HepG2 (cell line): Measurements from ENCODE around the gene ADCY1. TPM values are rescaled to one million over a fixed set of nuclear protein-coding genes. Genes with fewer than 3 reads are reported as not detected.

Experiments
- ATF1 ChIP-seq: IDR thresholded peaks from 2 replicates; pipeline ENCODE4 v1.6.1; 2016; ENCODE audit warnings: mild to moderate bottlenecking, control low read depth
- GABPB1 ChIP-seq: IDR thresholded peaks from 2 replicates; pipeline ENCODE4 v1.6.1; 2016; ENCODE audit warnings: mild to moderate bottlenecking, missing genetic modification reagents, moderate library complexity, missing compliant biosample characterization
- HNRNPLL ChIP-seq: fragments of 200-400 bp; formaldehyde crosslinking; IDR thresholded peaks from 2 replicates; pipeline ENCODE4 v1.6.1; 2017; ENCODE audit warnings: mild to moderate bottlenecking, low read depth, low read length; ENCODE audit not compliant: poor library complexity, severe bottlenecking
- KDM4B ChIP-seq: sonication (generic); formaldehyde crosslinking; IDR thresholded peaks from 2 replicates; pipeline ENCODE4 v1.4.0; 2020; ENCODE audit warnings: missing genetic modification reagents
- KDM5A ChIP-seq: fragments of 200-600 bp; sonication (generic); IDR thresholded peaks from 2 replicates; pipeline ENCODE4 v1.7.0; 2018; ENCODE audit warnings: antibody characterized with exemption, mild to moderate bottlenecking, low read length, borderline replicate concordance
- MYC ChIP-seq: sonication (generic); formaldehyde crosslinking; IDR thresholded peaks from 2 replicates; pipeline ENCODE4 v1.9.0; 2021; ENCODE audit warnings: missing genetic modification reagents, borderline replicate concordance
- PHF21A ChIP-seq: sonication (generic); formaldehyde crosslinking; IDR thresholded peaks from 2 replicates; pipeline ENCODE4 v1.5.0; 2020; ENCODE audit warnings: mild to moderate bottlenecking, missing genetic modification reagents
- RAD21 ChIP-seq: fragments of 450-650 bp; formaldehyde crosslinking; IDR thresholded peaks from 2 replicates; pipeline ENCODE4 v1.5.0; 2020; ENCODE audit warnings: mild to moderate bottlenecking
- TBX2 ChIP-seq: sonication (generic); formaldehyde crosslinking; IDR thresholded peaks from 2 replicates; pipeline ENCODE4 v1.5.0; 2020; ENCODE audit warnings: missing genetic modification reagents, mild to moderate bottlenecking, borderline replicate concordance
- ZNF138 ChIP-seq: sonication (generic); formaldehyde crosslinking; IDR thresholded peaks from 2 replicates; pipeline ENCODE4 v1.5.0; 2020; ENCODE audit warnings: mild to moderate bottlenecking, low read depth, missing genetic modification reagents
- ZNF441 ChIP-seq: sonication (generic); formaldehyde crosslinking; IDR thresholded peaks from 2 replicates; pipeline ENCODE4 v1.7.0; 2021; ENCODE audit warnings: missing genetic modification reagents, borderline replicate concordance
- polyA plus RNA-seq, 8 experiments: library from polyadenylated mRNA; depleted of rRNA in 3 of 8; stranded (reverse) in 7 of 8; unstranded in 1 of 8; fragments of >200 nt; fragmentation: Illumina TruSeq in 4 of 8; extraction: Trizol in 4 of 8; gene quantifications; 2 replicates each; pipeline versions ENCODE4 v1.2.1 to v1.2.3, GENCODE V29; 2011 to 2016; ENCODE audit warnings: low read depth in 4 of 8, missing spikeins in 1 of 8, mixed read lengths in 1 of 8; ENCODE audit not compliant: insufficient read depth in 1 of 8
- total RNA-seq, 5 experiments: library from RNA; depleted of rRNA; stranded (reverse); fragments of >200 nt; fragmentation: Illumina TruSeq; extraction: Trizol; gene quantifications; 2 replicates each; pipeline ENCODE4 v1.2.3, GENCODE V29; 2016; ENCODE audit warnings: low read depth in 1 of 5
- TF ChIP-seq, protein P1 (sequence below): fragments of 450-650 bp; IDR thresholded peaks from 2 replicates; pipeline ENCODE4 v1.6.1; 2016
- TF ChIP-seq, protein P2 (sequence below): sonication (generic); formaldehyde crosslinking; IDR thresholded peaks from 2 replicates; pipeline ENCODE4 v1.4.0; 2020; ENCODE audit warnings: missing genetic modification reagents, borderline replicate concordance
- TF ChIP-seq, protein P3 (sequence below): sonication (generic); formaldehyde crosslinking; IDR thresholded peaks from 2 replicates; pipeline ENCODE4 v1.4.0; 2020; ENCODE audit warnings: missing genetic modification reagents
- TF ChIP-seq, protein P4 (sequence below): IDR thresholded peaks from 2 replicates; pipeline ENCODE4 v1.6.1; 2016; ENCODE audit warnings: missing genetic modification reagents, missing compliant biosample characterization
- TF ChIP-seq, protein P5 (sequence below): conservative IDR thresholded peaks from 2 replicates; pipeline ENCODE4 v1.6.1; 2018; ENCODE audit warnings: missing genetic modification reagents

ADCY1 gene
- total and polyA plus RNA-seq, 2 of the 13 experiments (the other 11 are each of a cell fraction or from before 2014, with no cell fraction given), result 0.80 to 1.2 TPM

DNA sequence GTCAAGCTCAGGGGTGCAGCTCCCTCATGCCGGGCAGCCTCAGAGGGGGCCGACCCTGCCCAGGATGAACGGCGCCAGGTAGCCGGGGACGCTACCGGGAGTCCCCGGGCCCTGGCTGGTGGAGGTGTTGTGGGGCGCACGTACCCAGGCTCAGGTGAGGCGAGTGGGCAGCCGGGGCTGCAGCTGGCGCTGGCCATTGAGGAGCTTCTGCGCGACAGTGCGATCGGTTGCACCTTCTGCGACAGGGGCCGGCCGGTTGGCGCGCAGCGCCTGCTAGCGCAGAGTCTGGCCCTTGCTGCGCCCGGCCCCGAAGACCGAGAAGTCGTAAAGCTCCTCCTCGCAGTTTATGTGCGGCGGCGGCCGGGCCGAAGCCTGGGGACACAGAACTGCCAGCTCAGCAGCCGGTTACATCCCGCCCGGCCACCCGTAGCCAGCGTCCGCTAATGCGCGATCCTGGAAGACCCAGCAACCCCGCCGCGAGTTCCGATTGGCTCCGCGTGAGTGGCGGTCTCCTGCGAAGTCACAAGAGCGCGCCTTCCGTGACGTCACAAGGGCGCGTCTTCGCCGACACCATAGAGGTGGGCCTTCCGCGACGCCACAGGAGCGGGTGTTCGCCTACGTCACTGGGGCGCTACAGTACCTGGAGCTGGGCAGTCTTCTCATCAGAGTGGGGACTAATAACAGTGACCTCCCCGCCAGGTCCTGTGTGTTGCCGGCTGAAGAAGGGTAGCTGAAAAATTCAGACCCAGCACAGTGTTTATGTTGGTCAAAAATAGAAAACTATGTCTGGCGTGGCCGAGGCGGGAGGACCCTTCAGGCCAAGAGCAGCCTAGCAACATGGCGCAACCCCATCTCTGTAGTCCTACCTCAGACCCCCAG lies 194.6 kb downstream of the ADCY1 start (continued):
- TF ChIP-seq, protein P1, sequence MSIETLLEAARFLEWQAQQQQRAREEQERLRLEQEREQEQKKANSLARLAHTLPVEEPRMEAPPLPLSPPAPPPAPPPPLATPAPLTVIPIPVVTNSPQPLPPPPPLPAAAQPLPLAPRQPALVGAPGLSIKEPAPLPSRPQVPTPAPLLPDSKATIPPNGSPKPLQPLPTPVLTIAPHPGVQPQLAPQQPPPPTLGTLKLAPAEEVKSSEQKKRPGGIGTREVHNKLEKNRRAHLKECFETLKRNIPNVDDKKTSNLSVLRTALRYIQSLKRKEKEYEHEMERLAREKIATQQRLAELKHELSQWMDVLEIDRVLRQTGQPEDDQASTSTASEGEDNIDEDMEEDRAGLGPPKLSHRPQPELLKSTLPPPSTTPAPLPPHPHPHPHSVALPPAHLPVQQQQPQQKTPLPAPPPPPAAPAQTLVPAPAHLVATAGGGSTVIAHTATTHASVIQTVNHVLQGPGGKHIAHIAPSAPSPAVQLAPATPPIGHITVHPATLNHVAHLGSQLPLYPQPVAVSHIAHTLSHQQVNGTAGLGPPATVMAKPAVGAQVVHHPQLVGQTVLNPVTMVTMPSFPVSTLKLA, result peak; percentile 16
- TF ChIP-seq KDM5A, result peak; percentile 81
- TF ChIP-seq ZNF441 (CRISPR knock-in tag), result 0 out of 2 replicates have a peak, but pooled peaks have one; percentile 30
- TF ChIP-seq, protein P2, sequence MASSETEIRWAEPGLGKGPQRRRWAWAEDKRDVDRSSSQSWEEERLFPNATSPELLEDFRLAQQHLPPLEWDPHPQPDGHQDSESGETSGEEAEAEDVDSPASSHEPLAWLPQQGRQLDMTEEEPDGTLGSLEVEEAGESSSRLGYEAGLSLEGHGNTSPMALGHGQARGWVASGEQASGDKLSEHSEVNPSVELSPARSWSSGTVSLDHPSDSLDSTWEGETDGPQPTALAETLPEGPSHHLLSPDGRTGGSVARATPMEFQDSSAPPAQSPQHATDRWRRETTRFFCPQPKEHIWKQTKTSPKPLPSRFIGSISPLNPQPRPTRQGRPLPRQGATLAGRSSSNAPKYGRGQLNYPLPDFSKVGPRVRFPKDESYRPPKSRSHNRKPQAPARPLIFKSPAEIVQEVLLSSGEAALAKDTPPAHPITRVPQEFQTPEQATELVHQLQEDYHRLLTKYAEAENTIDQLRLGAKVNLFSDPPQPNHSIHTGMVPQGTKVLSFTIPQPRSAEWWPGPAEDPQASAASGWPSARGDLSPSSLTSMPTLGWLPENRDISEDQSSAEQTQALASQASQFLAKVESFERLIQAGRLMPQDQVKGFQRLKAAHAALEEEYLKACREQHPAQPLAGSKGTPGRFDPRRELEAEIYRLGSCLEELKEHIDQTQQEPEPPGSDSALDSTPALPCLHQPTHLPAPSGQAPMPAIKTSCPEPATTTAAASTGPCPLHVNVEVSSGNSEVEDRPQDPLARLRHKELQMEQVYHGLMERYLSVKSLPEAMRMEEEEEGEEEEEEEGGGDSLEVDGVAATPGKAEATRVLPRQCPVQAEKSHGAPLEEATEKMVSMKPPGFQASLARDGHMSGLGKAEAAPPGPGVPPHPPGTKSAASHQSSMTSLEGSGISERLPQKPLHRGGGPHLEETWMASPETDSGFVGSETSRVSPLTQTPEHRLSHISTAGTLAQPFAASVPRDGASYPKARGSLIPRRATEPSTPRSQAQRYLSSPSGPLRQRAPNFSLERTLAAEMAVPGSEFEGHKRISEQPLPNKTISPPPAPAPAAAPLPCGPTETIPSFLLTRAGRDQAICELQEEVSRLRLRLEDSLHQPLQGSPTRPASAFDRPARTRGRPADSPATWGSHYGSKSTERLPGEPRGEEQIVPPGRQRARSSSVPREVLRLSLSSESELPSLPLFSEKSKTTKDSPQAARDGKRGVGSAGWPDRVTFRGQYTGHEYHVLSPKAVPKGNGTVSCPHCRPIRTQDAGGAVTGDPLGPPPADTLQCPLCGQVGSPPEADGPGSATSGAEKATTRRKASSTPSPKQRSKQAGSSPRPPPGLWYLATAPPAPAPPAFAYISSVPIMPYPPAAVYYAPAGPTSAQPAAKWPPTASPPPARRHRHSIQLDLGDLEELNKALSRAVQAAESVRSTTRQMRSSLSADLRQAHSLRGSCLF (CRISPR knock-in tag), result 0 out of 2 replicates have a peak, but pooled peaks have one; percentile 51
- 0 out of 2 replicates have a peak, but pooled peaks have one; percentile 12 for TF ChIP-seq RAD21 (CRISPR knock-in tag)
- TF ChIP-seq, protein P3, sequence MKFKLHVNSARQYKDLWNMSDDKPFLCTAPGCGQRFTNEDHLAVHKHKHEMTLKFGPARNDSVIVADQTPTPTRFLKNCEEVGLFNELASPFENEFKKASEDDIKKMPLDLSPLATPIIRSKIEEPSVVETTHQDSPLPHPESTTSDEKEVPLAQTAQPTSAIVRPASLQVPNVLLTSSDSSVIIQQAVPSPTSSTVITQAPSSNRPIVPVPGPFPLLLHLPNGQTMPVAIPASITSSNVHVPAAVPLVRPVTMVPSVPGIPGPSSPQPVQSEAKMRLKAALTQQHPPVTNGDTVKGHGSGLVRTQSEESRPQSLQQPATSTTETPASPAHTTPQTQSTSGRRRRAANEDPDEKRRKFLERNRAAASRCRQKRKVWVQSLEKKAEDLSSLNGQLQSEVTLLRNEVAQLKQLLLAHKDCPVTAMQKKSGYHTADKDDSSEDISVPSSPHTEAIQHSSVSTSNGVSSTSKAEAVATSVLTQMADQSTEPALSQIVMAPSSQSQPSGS, result peak; percentile 22; the same call in 1 of the 2 replicates
- peak; percentile 99 for TF ChIP-seq ATF1
- peak; percentile 38; the same call in 1 of the 2 replicates for TF ChIP-seq PHF21A
- peak; percentile 58; the same call in 1 of the 2 replicates for TF ChIP-seq MYC
- TF ChIP-seq ZNF138, result 0 out of 2 replicates have a peak, but pooled peaks have one; percentile 88
- peak; percentile 70; the same call in 1 of the 2 replicates for TF ChIP-seq TBX2 (CRISPR knock-in tag)
- TF ChIP-seq, protein P4, sequence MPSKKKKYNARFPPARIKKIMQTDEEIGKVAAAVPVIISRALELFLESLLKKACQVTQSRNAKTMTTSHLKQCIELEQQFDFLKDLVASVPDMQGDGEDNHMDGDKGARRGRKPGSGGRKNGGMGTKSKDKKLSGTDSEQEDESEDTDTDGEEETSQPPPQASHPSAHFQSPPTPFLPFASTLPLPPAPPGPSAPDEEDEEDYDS (CRISPR knock-in tag), result peak; percentile 82
- peak; percentile 74 for TF ChIP-seq HNRNPLL
- TF ChIP-seq, protein P5, sequence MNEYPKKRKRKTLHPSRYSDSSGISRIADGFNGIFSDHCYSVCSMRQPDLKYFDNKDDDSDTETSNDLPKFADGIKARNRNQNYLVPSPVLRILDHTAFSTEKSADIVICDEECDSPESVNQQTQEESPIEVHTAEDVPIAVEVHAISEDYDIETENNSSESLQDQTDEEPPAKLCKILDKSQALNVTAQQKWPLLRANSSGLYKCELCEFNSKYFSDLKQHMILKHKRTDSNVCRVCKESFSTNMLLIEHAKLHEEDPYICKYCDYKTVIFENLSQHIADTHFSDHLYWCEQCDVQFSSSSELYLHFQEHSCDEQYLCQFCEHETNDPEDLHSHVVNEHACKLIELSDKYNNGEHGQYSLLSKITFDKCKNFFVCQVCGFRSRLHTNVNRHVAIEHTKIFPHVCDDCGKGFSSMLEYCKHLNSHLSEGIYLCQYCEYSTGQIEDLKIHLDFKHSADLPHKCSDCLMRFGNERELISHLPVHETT (CRISPR knock-in tag), result peak; percentile 44; the same call in 1 of the 2 replicates
- TF ChIP-seq KDM4B, result peak; percentile 59; the same call in 1 of the 2 replicates
- TF ChIP-seq GABPB1, result peak; percentile 92
